HG03558 (cell line): ENCODE data around the gene TOR1AIP1.
"Not testable (repeated sequence)": the region's sequence is repeated elsewhere in the genome, so short reads cannot be mapped to it uniquely, and the experiment has no call there.

Experiments
- ATAC-seq: cut with Tn5 transposase; IDR thresholded peaks from one replicate; pipeline ENCODE4 v1.9.1; 2021; ENCODE audit warnings: moderate number of reproducible peaks; ENCODE audit not compliant: unreplicated experiment; ENCODE audit errors: extremely low read depth

The TOR1AIP1 gene

GRCh38 chr1:179933219-179933618 is 51.1 kb downstream of the TOR1AIP1 start:
- no peak for ATAC-seq

DNA sequence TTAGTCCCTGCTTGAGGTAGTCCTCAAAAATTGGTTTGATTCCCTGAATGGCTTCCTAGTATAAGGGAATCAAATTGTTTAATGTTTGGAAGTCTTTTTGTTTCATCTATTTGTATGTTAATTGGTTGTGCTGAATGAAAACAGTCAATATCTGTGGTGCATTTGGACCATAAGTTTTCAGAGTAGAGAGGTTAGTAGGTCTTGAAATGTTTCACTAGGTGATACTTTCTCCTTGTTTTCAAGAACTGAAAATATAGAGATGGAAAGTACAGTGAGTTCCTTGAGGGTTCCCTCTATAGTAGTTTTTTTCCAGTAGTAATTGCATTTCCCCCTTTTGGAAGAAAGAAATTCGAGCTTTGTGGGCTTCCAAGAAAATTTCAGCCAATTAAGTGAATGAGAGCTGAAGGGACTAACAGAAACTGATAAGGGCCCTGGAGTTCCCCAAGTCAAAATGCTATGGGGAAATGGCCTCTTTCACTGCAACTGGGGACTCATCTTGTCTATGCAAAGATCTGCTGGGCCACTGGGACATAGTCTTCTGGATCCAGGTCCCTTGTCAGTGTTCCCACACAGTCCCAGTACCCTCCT is 53.9 kb downstream of the TOR1AIP1 start:
- ATAC-seq = no peak

GRCh38 chr1:179937668-179938254 is 55.7 kb downstream of the TOR1AIP1 start:
- ATAC-seq = no peak

DNA sequence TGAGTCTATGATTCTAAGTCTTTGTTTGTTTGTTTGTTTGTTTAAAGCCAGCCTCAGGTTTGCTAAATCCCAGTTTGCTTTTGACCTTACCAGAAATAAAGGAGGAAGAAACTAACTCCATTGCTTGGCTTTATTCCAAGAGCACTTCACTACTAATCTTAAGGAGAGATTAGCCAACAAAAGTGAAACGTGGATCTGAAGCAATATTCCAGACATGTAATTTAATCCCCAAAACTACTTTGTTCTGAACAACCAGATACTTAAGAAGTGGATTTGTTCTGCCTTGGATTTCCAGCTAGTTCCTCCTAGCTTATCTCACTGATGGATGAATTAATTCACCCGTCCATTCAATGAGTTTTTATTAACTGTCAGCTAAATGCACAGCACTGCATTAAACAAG is 56.7 kb downstream of the TOR1AIP1 start:
- ATAC-seq = no peak

DNA sequence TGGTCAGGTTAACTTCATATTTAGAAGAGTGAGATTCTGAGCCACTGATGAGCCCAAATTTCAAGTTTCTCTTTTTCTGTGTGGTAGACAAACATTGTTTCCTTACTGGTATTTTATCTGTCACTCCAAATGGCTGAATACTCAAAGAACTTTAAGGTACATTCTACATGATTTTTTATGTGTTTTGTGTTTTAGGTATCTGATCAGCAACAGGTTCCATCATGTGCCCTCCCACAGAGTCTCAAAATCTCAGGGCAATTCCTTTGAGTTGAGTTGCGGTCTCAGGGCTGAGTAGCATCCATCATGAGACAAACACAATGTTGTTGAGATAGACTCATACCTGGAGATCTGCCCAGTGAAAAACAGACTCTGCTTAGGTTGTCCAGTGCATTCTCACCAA is 57.9 kb downstream of the TOR1AIP1 start:
- no peak for ATAC-seq

GRCh38 chr1:179941454-179941853 is 59.4 kb downstream of the TOR1AIP1 start:
- no peak for ATAC-seq

DNA sequence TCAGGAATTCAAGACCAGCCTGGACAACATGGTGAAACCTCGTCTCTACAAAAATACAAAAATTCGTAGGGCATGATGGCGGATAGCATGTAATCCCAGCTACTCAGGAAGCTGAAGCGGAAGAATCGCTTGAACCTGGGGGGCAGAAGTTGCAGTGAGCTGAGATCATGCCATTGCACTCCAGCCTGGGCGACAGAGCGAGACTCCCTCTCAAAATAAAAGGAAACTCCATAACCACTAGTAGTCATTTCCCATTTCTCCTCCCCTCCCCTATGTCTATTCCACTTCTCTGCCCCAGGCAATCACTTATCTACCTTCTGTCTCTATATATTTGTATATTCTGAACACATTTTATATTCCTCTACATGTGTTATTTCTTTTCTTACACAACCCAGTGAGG is 68.6 kb downstream of the TOR1AIP1 start:
- ATAC-seq = no peak

DNA sequence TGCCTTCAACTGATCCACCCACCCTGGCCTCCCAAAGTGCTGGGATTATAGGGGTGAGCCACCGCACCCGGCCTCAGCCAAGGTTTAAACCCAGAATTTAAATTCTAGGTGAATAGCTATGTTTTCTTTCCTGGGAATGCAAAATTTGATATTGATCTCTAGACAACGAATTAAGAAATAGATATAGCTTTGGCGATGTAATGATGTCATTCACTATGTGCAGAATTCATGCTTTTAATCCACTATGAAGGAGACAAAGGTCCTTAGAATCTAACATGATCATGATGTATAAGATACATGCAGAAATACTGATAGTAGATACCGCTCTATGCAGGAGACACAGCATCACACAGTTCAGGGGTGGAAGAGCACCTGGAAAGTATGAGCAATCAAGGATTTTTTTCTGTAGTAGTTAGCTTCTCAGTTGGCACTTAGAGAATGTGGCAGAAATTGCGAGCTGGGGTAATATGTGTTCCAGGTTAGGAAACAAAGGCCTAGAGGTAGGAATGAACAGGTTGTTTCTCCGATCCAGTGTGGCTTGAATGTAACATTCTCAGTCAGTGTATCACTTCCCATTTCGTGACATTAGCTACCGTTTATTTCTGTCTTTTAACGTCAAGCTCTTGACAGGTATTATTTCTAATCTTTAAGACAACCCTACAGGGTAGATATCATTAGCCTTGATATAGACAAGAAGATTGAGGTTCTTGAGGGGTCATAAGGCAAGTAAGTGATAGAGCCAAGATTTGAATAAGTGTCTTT is 69.5 kb downstream of the TOR1AIP1 start:
- ATAC-seq = no peak

DNA sequence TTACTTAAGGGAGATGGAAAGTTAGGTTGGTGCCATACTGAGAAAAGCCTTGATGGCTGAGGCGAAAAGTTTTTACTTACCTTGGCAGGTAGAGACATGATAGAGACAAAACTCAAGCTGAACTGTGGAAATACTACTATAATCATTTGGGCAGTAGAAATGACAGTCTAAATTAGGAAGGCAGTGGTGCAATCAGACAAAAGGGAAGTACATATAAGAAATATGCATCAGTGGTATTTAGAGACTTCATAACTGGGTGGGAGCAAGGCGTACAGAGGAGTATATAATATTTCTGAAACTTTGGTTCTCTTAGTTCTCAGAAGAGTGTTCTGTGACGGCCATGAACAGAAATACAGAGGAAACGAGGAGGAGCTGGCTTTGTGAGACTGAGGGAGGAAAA is 70.1 kb downstream of the TOR1AIP1 start:
- no peak for ATAC-seq

- ATAC-seq = no peak
Measured at GRCh38 chr1:179953974-179954492, 71.9 kb downstream of the TOR1AIP1 start.

DNA sequence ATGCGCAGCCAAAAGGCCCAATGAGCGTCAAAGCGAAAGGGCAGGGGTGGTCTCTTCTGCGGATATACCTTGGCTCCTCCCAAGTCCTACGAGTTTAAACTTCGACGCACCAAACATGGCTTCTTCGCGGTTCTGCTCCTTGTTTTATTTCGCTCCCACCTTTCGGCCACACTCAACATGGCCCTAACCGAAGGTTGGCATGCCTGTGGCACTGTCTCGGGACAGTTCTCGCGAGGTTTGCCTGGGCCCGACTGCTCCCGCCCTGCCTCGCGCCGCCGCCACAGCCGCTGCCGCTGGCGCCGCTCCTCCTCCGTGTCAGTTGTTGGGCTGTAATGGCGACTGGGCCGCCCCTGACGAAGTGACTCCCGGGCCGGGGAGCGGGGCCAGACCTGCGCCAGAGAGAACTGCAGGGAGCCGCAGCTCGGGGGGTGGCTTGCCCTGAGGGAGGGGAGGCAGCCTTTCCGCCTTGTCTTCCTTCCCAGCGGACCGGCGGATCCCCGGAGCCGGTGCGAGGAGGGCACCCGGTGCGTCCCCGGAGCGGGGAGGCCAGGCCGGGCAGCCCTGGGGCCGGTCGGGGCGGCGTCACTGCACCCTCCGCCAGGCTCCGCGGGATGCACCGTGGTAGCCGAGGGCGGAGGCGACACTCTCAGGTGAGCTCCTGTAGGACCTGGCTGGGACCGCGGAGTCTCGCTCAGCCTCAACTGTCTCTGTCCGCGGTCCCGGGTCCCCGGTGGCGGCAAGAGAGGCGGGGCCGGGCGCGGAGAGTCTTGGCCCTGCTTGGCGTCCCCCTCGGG is 72.6 kb downstream of the TOR1AIP1 start, which contains the start of gene CEP350:
Gene CEP350 (plus strand): TSS at position 318 of the 794 bp plus-strand sequence. CDS start 31,372 bp downstream, outside the sequence.
- ATAC-seq = peak; percentile 90

- ATAC-seq = no peak
Measured at GRCh38 chr1:179955287-179955680, 73.2 kb downstream of the TOR1AIP1 start.

GRCh38 chr1:179955731-179956130 is 73.6 kb downstream of the TOR1AIP1 start:
- no peak for ATAC-seq

DNA sequence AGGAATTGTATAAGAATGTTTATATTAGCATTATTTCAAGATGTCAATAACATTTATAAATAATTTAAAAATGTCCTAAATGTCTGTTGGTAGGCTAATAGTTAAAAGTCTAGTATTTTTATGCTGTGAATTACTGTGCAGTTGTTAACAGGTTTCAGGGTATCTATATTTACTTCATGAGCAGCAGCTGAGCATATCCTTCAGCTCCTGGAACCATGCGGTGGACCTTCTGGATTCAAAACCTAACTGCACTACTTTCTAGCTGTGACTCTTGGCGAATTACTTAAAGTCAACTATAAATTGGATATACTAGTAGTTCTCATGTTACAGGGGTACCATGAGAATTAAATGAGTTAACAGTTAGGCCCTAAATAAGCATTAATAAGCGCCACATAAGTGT is 76.3 kb downstream of the TOR1AIP1 start:
- ATAC-seq = no peak

DNA sequence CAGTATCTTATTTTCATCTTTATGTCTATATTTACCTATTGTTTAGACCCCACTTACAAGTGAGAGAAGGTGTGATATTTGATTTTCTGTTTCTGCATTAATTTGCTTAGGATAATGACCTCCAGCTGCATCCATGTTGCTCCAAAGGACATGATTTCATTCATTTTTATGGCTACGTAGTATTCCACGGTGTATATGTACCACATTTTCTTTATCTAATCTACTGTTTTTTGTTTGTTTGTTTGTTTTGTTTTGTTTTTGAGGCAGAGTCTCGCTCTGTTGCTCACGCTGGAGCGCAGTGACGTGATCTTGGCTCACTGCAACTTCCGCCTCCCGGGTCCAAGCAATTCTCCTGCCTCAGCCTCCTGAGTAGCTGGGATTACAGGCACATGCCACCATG is 80.1 kb downstream of the TOR1AIP1 start:
- ATAC-seq = not testable (repeated sequence)

- no peak for ATAC-seq
Measured at GRCh38 chr1:179966551-179966950, 84.5 kb downstream of the TOR1AIP1 start.

DNA sequence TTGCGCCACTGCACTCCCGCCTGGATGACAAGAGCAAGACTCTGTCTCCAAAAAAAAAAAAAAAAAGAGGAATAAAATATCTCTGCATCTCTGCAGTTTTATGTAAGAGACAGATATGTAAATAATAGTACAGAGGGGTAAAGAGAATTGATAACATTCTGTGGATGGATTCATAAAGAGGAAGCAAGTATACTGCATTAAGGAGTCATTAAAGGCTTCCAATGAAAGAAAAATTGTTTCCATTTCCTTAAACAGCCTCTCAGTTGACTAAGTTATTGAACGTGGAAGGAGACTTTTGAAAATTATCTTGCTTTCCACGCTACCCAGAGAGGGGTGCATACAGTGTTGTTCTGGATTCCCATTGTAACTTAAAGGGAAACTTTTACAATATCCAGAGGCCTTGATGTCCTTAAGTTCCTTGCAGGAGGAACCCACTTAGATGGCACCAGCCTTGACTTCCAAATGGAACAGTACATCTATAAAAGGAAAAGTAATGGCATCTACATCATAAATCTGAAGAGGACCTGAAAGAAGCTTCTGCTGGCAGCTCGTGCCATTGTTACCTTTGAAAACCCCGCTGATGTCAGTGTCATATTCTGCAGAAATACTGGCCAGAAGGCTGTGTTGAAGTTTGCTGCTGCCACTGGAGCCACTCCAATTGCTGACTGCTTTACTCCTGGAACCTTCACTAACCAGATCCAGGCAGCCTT is 86.4 kb downstream of the TOR1AIP1 start:
- ATAC-seq = no peak

DNA sequence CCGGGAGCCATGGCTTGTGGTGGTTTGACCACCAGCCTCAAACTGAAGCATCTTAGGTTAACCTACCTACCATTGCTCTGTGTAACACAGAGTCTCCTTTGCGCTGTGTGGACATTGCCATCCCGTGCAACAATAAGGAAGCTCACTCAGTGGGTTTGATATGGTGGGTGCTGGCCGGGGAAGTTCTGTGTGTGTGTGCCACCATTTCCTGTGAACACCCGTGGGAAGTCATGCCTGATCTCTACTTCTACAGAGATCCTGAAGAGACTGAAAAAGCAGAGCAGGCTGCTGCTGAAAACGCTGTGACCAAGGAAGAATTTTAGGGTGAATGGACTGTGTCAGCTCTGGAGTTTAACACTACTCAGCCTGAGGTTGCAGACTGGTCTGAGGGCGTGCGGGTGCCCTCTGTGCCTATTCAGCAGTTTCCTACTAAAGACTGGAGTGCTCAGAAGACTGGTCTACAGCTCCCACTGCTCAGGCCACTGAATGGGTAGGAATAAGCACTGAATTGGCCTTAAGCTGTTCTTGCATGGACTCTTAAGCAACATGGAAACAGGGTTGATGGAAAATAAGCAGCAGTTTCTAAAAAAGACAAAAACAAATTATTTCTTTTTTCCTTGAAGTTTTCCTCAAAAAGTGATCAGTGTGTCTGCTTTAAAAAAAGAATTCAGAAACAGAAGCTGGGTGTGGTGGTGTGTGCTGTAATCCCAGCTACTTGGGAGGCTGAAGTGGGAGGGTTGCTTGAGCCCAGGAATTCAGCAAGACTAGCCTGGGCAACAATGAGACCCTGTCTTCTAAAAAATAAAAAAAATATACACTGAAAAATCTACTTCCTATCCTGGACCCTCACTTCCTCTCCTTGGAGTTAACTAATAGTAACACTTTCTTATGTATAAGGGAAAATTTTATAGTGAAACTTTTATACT is 87.2 kb downstream of the TOR1AIP1 start:
- no peak for ATAC-seq
